H9 (cell line): ENCODE results near the gene RASSF8. TPM values are rescaled to one million over a fixed set of nuclear protein-coding genes. Genes with fewer than 3 reads are reported as not detected.

Experiments
- DNase-seq: peaks from one replicate; pipeline ENCODE4 v3.0.0-alpha.2; 2017
- H2AFZ ChIP-seq: one replicate; pipeline ENCODE4 v1.6.1; 2013; ENCODE audit warnings: mild to moderate bottlenecking, low read length, control low read depth, moderate library complexity
- H2AK5ac ChIP-seq: 2 replicates; pipeline ENCODE4 v1.6.1; 2013; ENCODE audit warnings: low read length, control low read depth, mixed read lengths; ENCODE audit not compliant: insufficient read length
- H2BK120ac ChIP-seq: one replicate; pipeline ENCODE4 v1.6.1; 2013; ENCODE audit warnings: low read depth, mild to moderate bottlenecking, low read length, control low read depth, inconsistent platforms; ENCODE audit not compliant: poor library complexity, severe bottlenecking
- H2BK12ac ChIP-seq: 2 replicates; pipeline ENCODE4 v1.6.1; 2013; ENCODE audit warnings: low read length, control low read depth, mixed read lengths, low read depth; ENCODE audit not compliant: insufficient read length
- H2BK15ac ChIP-seq: 2 replicates; pipeline ENCODE4 v1.6.1; 2013; ENCODE audit warnings: low read depth, low read length, control low read depth
- H2BK20ac ChIP-seq: one replicate; pipeline ENCODE4 v1.6.1; 2013; ENCODE audit warnings: low read depth, mild to moderate bottlenecking, low read length, control low read depth, inconsistent platforms; ENCODE audit not compliant: poor library complexity, severe bottlenecking
- H2BK5ac ChIP-seq: 2 replicates; pipeline ENCODE4 v1.6.1; 2013; ENCODE audit warnings: low read length, control low read depth, mixed read lengths; ENCODE audit not compliant: insufficient read length
- H3K14ac ChIP-seq: 2 replicates; pipeline ENCODE4 v1.6.1; 2013; ENCODE audit warnings: low read length, control low read depth; ENCODE audit not compliant: insufficient read depth
- H3K18ac ChIP-seq: 2 replicates; pipeline ENCODE4 v1.6.1; 2013; ENCODE audit warnings: low read depth, mild to moderate bottlenecking, mixed read lengths, low read length, control low read depth; ENCODE audit not compliant: insufficient read length
- H3K23ac ChIP-seq: 2 replicates; pipeline ENCODE4 v1.6.1; 2013; ENCODE audit warnings: low read length, control low read depth, mixed read lengths, low read depth; ENCODE audit not compliant: insufficient read length
- H3K23me2 ChIP-seq: 2 replicates; pipeline ENCODE4 v1.6.1; 2013; ENCODE audit warnings: low read depth, mild to moderate bottlenecking, mixed read lengths, low read length, control low read depth; ENCODE audit not compliant: insufficient read length, poor library complexity, severe bottlenecking
- H3K27ac ChIP-seq: 2 replicates; pipeline ENCODE4 v1.5.1; 2013; ENCODE audit warnings: low read length, control low read depth, mixed read lengths, low read depth; ENCODE audit not compliant: insufficient read length
- H3K27me3 ChIP-seq: 2 replicates; pipeline ENCODE4 v1.6.1; 2013; ENCODE audit warnings: low read length, control low read depth, inconsistent platforms; ENCODE audit not compliant: insufficient read depth
- H3K4ac ChIP-seq: 2 replicates; pipeline ENCODE4 v1.6.1; 2013; ENCODE audit warnings: low read depth, mild to moderate bottlenecking, control low read depth, inconsistent platforms, low read length, moderate library complexity
- H3K4me1 ChIP-seq: 2 replicates; pipeline ENCODE4 v1.6.1; 2013; ENCODE audit warnings: low read length, control low read depth, inconsistent platforms; ENCODE audit not compliant: insufficient read depth
- H3K4me2 ChIP-seq: 2 replicates; pipeline ENCODE4 v1.6.1; 2013; ENCODE audit warnings: low read length, control low read depth, mixed read lengths; ENCODE audit not compliant: insufficient read length, insufficient read depth
- H3K56ac ChIP-seq: 2 replicates; pipeline ENCODE4 v1.6.1; 2013; ENCODE audit warnings: low read depth, mild to moderate bottlenecking, mixed read lengths, low read length, control low read depth; ENCODE audit not compliant: insufficient read length
- H3K79me1 ChIP-seq: 2 replicates; pipeline ENCODE4 v1.6.1; 2013; ENCODE audit warnings: low read depth, mild to moderate bottlenecking, moderate library complexity, low read length, control low read depth, inconsistent platforms; ENCODE audit not compliant: insufficient read depth, poor library complexity, severe bottlenecking
- H3K79me2 ChIP-seq: 2 replicates; pipeline ENCODE4 v1.6.1; 2013; ENCODE audit warnings: low read length, control low read depth, inconsistent platforms; ENCODE audit not compliant: insufficient read depth
- H3K9ac ChIP-seq: 2 replicates; pipeline ENCODE4 v1.6.1; 2013; ENCODE audit warnings: low read length, control low read depth, mixed read lengths; ENCODE audit not compliant: insufficient read length; ENCODE audit errors: extremely low read depth
- H3K9me3 ChIP-seq: one replicate; pipeline ENCODE4 v1.6.1; 2013; ENCODE audit warnings: low read depth, low read length, inconsistent platforms; ENCODE audit not compliant: control insufficient read depth
- H3T11ph ChIP-seq: one replicate; pipeline ENCODE4 v1.6.1; 2013; ENCODE audit warnings: mild to moderate bottlenecking, low read length, control low read depth, inconsistent platforms
- H4K20me1 ChIP-seq: one replicate; pipeline ENCODE4 v1.6.1; 2013; ENCODE audit not compliant: control insufficient read depth, insufficient read length, insufficient read depth
- H4K5ac ChIP-seq: 2 replicates; pipeline ENCODE4 v1.6.1; 2013; ENCODE audit warnings: low read depth, mild to moderate bottlenecking, mixed read lengths, low read length, control low read depth; ENCODE audit not compliant: insufficient read length
- H4K8ac ChIP-seq: replicated peaks from 2 replicates; pipeline ENCODE4 v1.6.1; 2013; ENCODE audit warnings: low read length, control low read depth, mixed read lengths, low read depth; ENCODE audit not compliant: insufficient read length
- H4K91ac ChIP-seq: 2 replicates; pipeline ENCODE4 v1.6.1; 2013; ENCODE audit warnings: low read depth, mild to moderate bottlenecking, moderate library complexity, mixed read lengths, low read length, control low read depth; ENCODE audit not compliant: insufficient read length
- H3K27ac Mint-ChIP-seq, 3 experiments: 2 replicates in 2 of 3; 3 replicates in 1 of 3; pipeline ENCODE4 v1.8.0; 2020 to 2021; ENCODE audit warnings: mixed read lengths in 3 of 3, mild to moderate bottlenecking in 1 of 3, moderate library complexity in 1 of 3
- H3K27me3 Mint-ChIP-seq: 2 replicates; pipeline ENCODE4 v1.8.0; 2021; ENCODE audit warnings: low read depth, mild to moderate bottlenecking, moderate library complexity, mixed read lengths
- H3K36me3 Mint-ChIP-seq, 3 experiments: 2 replicates in 2 of 3; 3 replicates in 1 of 3; pipeline ENCODE4 v1.8.0; 2020 to 2021; ENCODE audit warnings: low read depth in 3 of 3, mixed read lengths in 3 of 3; ENCODE audit not compliant: insufficient read depth in 1 of 3
- H3K4me1 Mint-ChIP-seq, 2 experiments: 2 replicates each; pipeline ENCODE4 v1.8.0; 2020; ENCODE audit warnings: mixed read lengths in 2 of 2
- H3K4me3 Mint-ChIP-seq, 2 experiments: 2 replicates in 1 of 2; 3 replicates in 1 of 2; pipeline ENCODE4 v1.8.0; 2020 to 2021; ENCODE audit warnings: mild to moderate bottlenecking in 2 of 2, mixed read lengths in 2 of 2, moderate library complexity in 1 of 2
- H3K9me3 Mint-ChIP-seq, 2 experiments: 2 replicates in 1 of 2; 3 replicates in 1 of 2; pipeline ENCODE4 v1.8.0; 2020; ENCODE audit warnings: mild to moderate bottlenecking in 2 of 2, mixed read lengths in 2 of 2, moderate library complexity in 1 of 2
- CTCF ChIP-seq: fragments of 200-600 bp; sonication (generic); conservative IDR thresholded peaks from 3 replicates; pipeline ENCODE4 v1.8.0; 2021; ENCODE audit warnings: antibody characterized with exemption, mild to moderate bottlenecking
- WGBS: extraction: QIAGEN DNeasy Blood & Tissue Kit; methylation state at CpG from one replicate; pipeline ENCODE4 v1.1.7; 2013; ENCODE audit warnings: missing lambda C conversion rate, low lambda C conversion rate, mixed read lengths; ENCODE audit not compliant: insufficient read length; ENCODE audit errors: extremely low coverage; 5-methylcytosine and 5-hydroxymethylcytosine counted together
- total RNA-seq: library from RNA; stranded (reverse); gene quantifications from 2 replicates; pipeline ENCODE4 v1.2.1, GENCODE V29; 2021

Gene RASSF8
- total RNA-seq, 1 experiment from 2014 or later: 38.8 TPM

GRCh38 chr12:26065451-26065850 lies 107.0 kb downstream of the RASSF8 start:
- no peak overlapping the region for H2BK5ac ChIP-seq
- H3K9me3 ChIP-seq: no peaks in the 10 kb centered on the region
- no peaks in the 10 kb centered on the region for H3K79me1 ChIP-seq
- no peak for TF ChIP-seq CTCF
- H2AFZ ChIP-seq: no peak overlapping the region
- H2BK12ac ChIP-seq: no peak overlapping the region
- no peak overlapping the region for H2BK15ac ChIP-seq
- no peaks in the 10 kb centered on the region for H4K20me1 ChIP-seq
- H3K56ac ChIP-seq: no peak overlapping the region
- no peak overlapping the region for H3T11ph ChIP-seq
- WGBS: no CpG with 5 or more reads among the region's 5 CpGs
- no peaks in the 10 kb centered on the region for H3K23me2 ChIP-seq
- H3K9ac ChIP-seq: no peak overlapping the region
- no peak overlapping the region for H3K4me2 ChIP-seq
- H3K23ac ChIP-seq: no peak overlapping the region
- no peak overlapping the region; a peak in 1 of 7 replicates for H3K27ac Mint-ChIP-seq
- H3K18ac ChIP-seq: no peak overlapping the region
- H3K4me3 Mint-ChIP-seq: no peak overlapping the region; a peak in 1 of 5 replicates
- no peaks in the 10 kb centered on the region for H3K27me3 Mint-ChIP-seq
- no peak overlapping the region for H4K91ac ChIP-seq
- peaks cover 12 to 13% of the 10 kb centered on the region in 2 experiments for H3K4me1 Mint-ChIP-seq
- no peak overlapping the region for H3K14ac ChIP-seq
- no peak overlapping the region for H2AK5ac ChIP-seq
- H3K27me3 ChIP-seq: no peaks in the 10 kb centered on the region
- no peak overlapping the region for H2BK120ac ChIP-seq
- H4K5ac ChIP-seq: no peak overlapping the region
- no peak for DNase-seq
- no peak overlapping the region for H3K4ac ChIP-seq
- no peaks in the 10 kb centered on the region for H3K79me2 ChIP-seq
- peaks cover 2 to 5% (median 4%) of the 10 kb centered on the region in 3 experiments; a peak in 5 of 7 replicates for H3K36me3 Mint-ChIP-seq
- H3K4me1 ChIP-seq: peaks cover 2% of the 10 kb centered on the region; the same call in 1 of the 2 replicates
- H3K27ac ChIP-seq: no peak overlapping the region
- H4K8ac ChIP-seq: no peak overlapping the region
- H2BK20ac ChIP-seq: no peak overlapping the region
- no peaks in the 10 kb centered on the region for H3K9me3 Mint-ChIP-seq
